Smooth muscle cell (in vitro differentiated cells): ENCODE measurements around the gene EGFL7. TPM values are rescaled to one million over a fixed set of nuclear protein-coding genes. Genes with fewer than 3 reads are reported as not detected.

Experiments used
- DNase-seq: peaks from one replicate; lab custom pipeline; 2025; ENCODE audit not compliant: unreplicated experiment; lab: John Stamatoyannopoulos, UW
- H2AFZ ChIP-seq: fragments of 200-600 bp; sonication (generic); 2 replicates; pipeline ENCODE4 v1.6.0; 2016; ENCODE audit warnings: antibody characterized with exemption, low read depth, mild to moderate bottlenecking
- H3F3A ChIP-seq: fragments of 200-600 bp; sonication (generic); 2 replicates; pipeline ENCODE4 v1.6.0; 2017; ENCODE audit warnings: antibody characterized with exemption, low read depth
- H3K27ac ChIP-seq: fragments of 200-600 bp; sonication (generic); 2 replicates; pipeline ENCODE4 v1.5.1; 2016; ENCODE audit warnings: low read depth, mild to moderate bottlenecking
- H3K27me3 ChIP-seq: fragments of 200-600 bp; sonication (generic); 2 replicates; pipeline ENCODE4 v1.6.1; 2016; ENCODE audit warnings: low read depth, mild to moderate bottlenecking
- H3K36me3 ChIP-seq: fragments of 200-600 bp; sonication (generic); 2 replicates; pipeline ENCODE4 v1.5.1; 2016; ENCODE audit warnings: low read depth
- H3K4me1 ChIP-seq: fragments of 200-600 bp; sonication (generic); 2 replicates; pipeline ENCODE4 v1.5.1; 2016; ENCODE audit warnings: low read depth
- H3K4me2 ChIP-seq: fragments of 200-600 bp; sonication (generic); 2 replicates; pipeline ENCODE4 v1.6.0; 2016; ENCODE audit warnings: mild to moderate bottlenecking
- H3K4me3 ChIP-seq: fragments of 200-600 bp; sonication (generic); 2 replicates; pipeline ENCODE4 v1.5.1; 2016; ENCODE audit warnings: mild to moderate bottlenecking
- H3K79me2 ChIP-seq: fragments of 200-600 bp; sonication (generic); 2 replicates; pipeline ENCODE4 v1.6.0; 2016; ENCODE audit warnings: low read depth, mild to moderate bottlenecking
- H3K9ac ChIP-seq: fragments of 200-600 bp; sonication (generic); 2 replicates; pipeline ENCODE4 v1.6.0; 2016; ENCODE audit warnings: low read depth
- H3K9me3 ChIP-seq: fragments of 200-600 bp; sonication (generic); replicated peaks from 2 replicates; pipeline ENCODE4 v1.5.1; 2016; ENCODE audit warnings: low read depth
- H4K20me1 ChIP-seq: fragments of 200-600 bp; sonication (generic); 2 replicates; pipeline ENCODE4 v1.6.0; 2016; ENCODE audit warnings: low read depth
- CTCF ChIP-seq: fragments of 200-600 bp; sonication (generic); IDR thresholded peaks from 2 replicates; pipeline ENCODE4 v1.5.1; 2017; ENCODE audit warnings: borderline replicate concordance, mild to moderate bottlenecking, antibody characterized with exemption; ENCODE audit not compliant: insufficient read depth, poor library complexity, severe bottlenecking
- WGBS: methylation state at CpG from one replicate; pipeline ENCODE4 v1.1.7; 2016; ENCODE audit warnings: low lambda C conversion rate; 5-methylcytosine and 5-hydroxymethylcytosine counted together
- polyA plus RNA-seq: library from polyadenylated mRNA; unstranded; fragments of >200 nt; fragmentation: Nextera tagmentation; extraction: Ambion mirVana; gene quantifications from 2 replicates; pipeline ENCODE4 v1.2.1, GENCODE V29; 2016
- total RNA-seq: library from RNA; depleted of rRNA; stranded (reverse); fragments of >200 nt; gene quantifications from 2 replicates; pipeline ENCODE4 v1.2.3, GENCODE V29; 2014

Gene EGFL7
- total and polyA plus RNA-seq, 2 experiments from 2014 or later = 61.8 to 239 TPM

GRCh38 chr9:136644343-136644592, 18.4 kb upstream of the EGFL7 start:
- Histone ChIP-seq H2AFZ (no peak overlapping the region), H3K4me2 (peak overlapping the region; percentile 56)

GRCh38 chr9:136644593-136645351, 17.9 kb upstream of the EGFL7 start:
- Histone ChIP-seq H4K20me1 (no peaks in the 10 kb centered on the region), H2AFZ (peak overlapping the region; percentile 67), H3F3A (no peaks in the 10 kb centered on the region), H3K27ac (no peak overlapping the region), H3K27me3 (no peaks in the 10 kb centered on the region), H3K4me3 (no peak overlapping the region), H3K9ac (no peak overlapping the region), H3K36me3 (no peaks in the 10 kb centered on the region), H3K4me1 (peaks cover 6% of the 10 kb centered on the region), H3K9me3 (no peaks in the 10 kb centered on the region), H3K79me2 (no peaks in the 10 kb centered on the region), H3K4me2 (peak overlapping the region; percentile 56)
- WGBS = 28% methylated on average over 28 of the region's 30 CpGs
- DNase-seq = peak; percentile 31
- TF ChIP-seq CTCF = peak; percentile 83

More at GRCh38 chr9:136644343-136644592, 18.4 kb upstream of the EGFL7 start:
- Histone ChIP-seq H3K4me3 (no peak overlapping the region), H3K79me2 (no peaks in the 10 kb centered on the region), H3K9me3 (no peaks in the 10 kb centered on the region), H3K4me1 (peaks cover 6% of the 10 kb centered on the region), H3K27ac (no peak overlapping the region), H4K20me1 (no peaks in the 10 kb centered on the region), H3K9ac (no peak overlapping the region), H3K36me3 (no peaks in the 10 kb centered on the region), H3F3A (no peaks in the 10 kb centered on the region), H3K27me3 (no peaks in the 10 kb centered on the region)
- TF ChIP-seq CTCF = no peak
- 26% methylated on average over 15 of the region's 15 CpGs for WGBS
- no peak for DNase-seq

- Histone ChIP-seq H3F3A (no peaks in the 10 kb centered on the region), H2AFZ (no peak overlapping the region), H3K9me3 (no peaks in the 10 kb centered on the region), H3K27me3 (no peaks in the 10 kb centered on the region), H3K36me3 (no peaks in the 10 kb centered on the region), H3K9ac (no peak overlapping the region), H3K4me1 (peaks cover 6% of the 10 kb centered on the region), H3K79me2 (no peaks in the 10 kb centered on the region), H3K27ac (no peak overlapping the region), H4K20me1 (no peaks in the 10 kb centered on the region), H3K4me3 (no peak overlapping the region), H3K4me2 (no peak overlapping the region)
- WGBS = 92% methylated on average over 18 of the region's 18 CpGs
- DNase-seq = no peak
- TF ChIP-seq CTCF = no peak
Measured at GRCh38 chr9:136645352-136645902, 17.3 kb upstream of the EGFL7 start.
